ENCODE data around the gene RPGRIP1L. TPM values are rescaled to one million over a fixed set of nuclear protein-coding genes. Genes with fewer than 3 reads are reported as not detected.

RPGRIP1L gene
- polyA plus RNA-seq, 1 donor (not counting 4 experiments of a cell fraction or from before 2014, with no cell fraction given) = 11.6 TPM

GRCh38 chr16:53673189-53673588 lies 30.5 kb downstream of the RPGRIP1L start:
- DNase-seq (ENCODE audit: low read depth, low spot score) (no peak), FAIRE-seq (no peak)
- H3K4me1 ChIP-seq (ENCODE audit: control insufficient read depth, extremely low read depth, insufficient read depth, low read length) = no peaks in the 10 kb centered on the region
- H3K9ac ChIP-seq (ENCODE audit: control insufficient read depth, extremely low read depth, insufficient read depth, low read length) = no peak overlapping the region
- H3K36me3 ChIP-seq (ENCODE audit: control insufficient read depth in 2 of 2, extremely low read depth in 1 of 2, insufficient read depth in 2 of 2, low read length in 2 of 2) = no peaks in the 10 kb centered on the region
- TF ChIP-seq EZH2 (IDR thresholded peaks at IDR 0.05; ENCODE audit: low read length) (no peak), CTCF (optimal IDR thresholded peaks at IDR 0.05 in 1 of 3, IDR thresholded peaks at IDR 0.05 in 1 of 3, conservative IDR thresholded peaks at IDR 0.05 in 1 of 3; ENCODE audit: extremely low read depth in 1 of 3, insufficient read depth in 2 of 3, low read length in 3 of 3) (no peak)
- H3K9me3 ChIP-seq (ENCODE audit: control insufficient read depth, low read depth, low read length) = no peaks in the 10 kb centered on the region
- H3K4me2 ChIP-seq (ENCODE audit: control insufficient read depth, extremely low read depth, insufficient read depth, low read depth, low read length) = no peak overlapping the region
- no peak overlapping the region for H3K4me3 ChIP-seq (ENCODE audit: control insufficient read depth in 2 of 3, extremely low read depth in 1 of 3, insufficient read depth in 2 of 3, low read depth in 1 of 3, low read length in 3 of 3)
- no peaks in the 10 kb centered on the region for H3K79me2 ChIP-seq (ENCODE audit: control insufficient read depth, insufficient read depth, low read length)
- dilution Hi-C loops (cut with MboI; ENCODE audit: extremely low pct_ligation_motif_present, low sequenced_read_pairs) = no loop called here
- no peaks in the 10 kb centered on the region for H3K9me1 ChIP-seq (ENCODE audit: control insufficient read depth, extremely low read depth, insufficient read depth, low read length)
- no peak overlapping the region for H2AFZ ChIP-seq (ENCODE audit: control insufficient read depth, low read length)
- no peaks in the 10 kb centered on the region for H4K20me1 ChIP-seq (ENCODE audit: control insufficient read depth, extremely low read depth, insufficient read depth, low read length)
- H3K27ac ChIP-seq (ENCODE audit: control insufficient read depth, insufficient read depth, low read length) = no peak overlapping the region
- no peaks in the 10 kb centered on the region for H3K27me3 ChIP-seq (ENCODE audit: control insufficient read depth, extremely low read depth, insufficient read depth, low read length)

- no peak overlapping the region for H2AFZ ChIP-seq (ENCODE audit: control insufficient read depth, low read length)
- DNase-seq (ENCODE audit: low read depth, low spot score) = no peak
- H3K79me2 ChIP-seq (ENCODE audit: control insufficient read depth, insufficient read depth, low read length) = no peaks in the 10 kb centered on the region
- no peaks in the 10 kb centered on the region for H3K27me3 ChIP-seq (ENCODE audit: control insufficient read depth, extremely low read depth, insufficient read depth, low read length)
- H3K4me2 ChIP-seq (ENCODE audit: control insufficient read depth, extremely low read depth, insufficient read depth, low read depth, low read length) = no peak overlapping the region
- dilution Hi-C loops (cut with MboI; ENCODE audit: extremely low pct_ligation_motif_present, low sequenced_read_pairs) = no loop called here
- no peaks in the 10 kb centered on the region for H3K9me3 ChIP-seq (ENCODE audit: control insufficient read depth, low read depth, low read length)
- TF ChIP-seq EZH2 (IDR thresholded peaks at IDR 0.05; ENCODE audit: low read length) = no peak
- TF ChIP-seq CTCF (optimal IDR thresholded peaks at IDR 0.05 in 1 of 3, IDR thresholded peaks at IDR 0.05 in 1 of 3, conservative IDR thresholded peaks at IDR 0.05 in 1 of 3; ENCODE audit: extremely low read depth in 1 of 3, insufficient read depth in 2 of 3, low read length in 3 of 3) = no peak
- no peaks in the 10 kb centered on the region for H3K36me3 ChIP-seq (ENCODE audit: control insufficient read depth in 2 of 2, extremely low read depth in 1 of 2, insufficient read depth in 2 of 2, low read length in 2 of 2)
- no peaks in the 10 kb centered on the region for H4K20me1 ChIP-seq (ENCODE audit: control insufficient read depth, extremely low read depth, insufficient read depth, low read length)
- no peaks in the 10 kb centered on the region for H3K9me1 ChIP-seq (ENCODE audit: control insufficient read depth, extremely low read depth, insufficient read depth, low read length)
- H3K4me3 ChIP-seq (ENCODE audit: control insufficient read depth in 2 of 3, extremely low read depth in 1 of 3, insufficient read depth in 2 of 3, low read depth in 1 of 3, low read length in 3 of 3) = no peak overlapping the region
- no peak overlapping the region for H3K9ac ChIP-seq (ENCODE audit: control insufficient read depth, extremely low read depth, insufficient read depth, low read length)
- no peaks in the 10 kb centered on the region for H3K4me1 ChIP-seq (ENCODE audit: control insufficient read depth, extremely low read depth, insufficient read depth, low read length)
- H3K27ac ChIP-seq (ENCODE audit: control insufficient read depth, insufficient read depth, low read length) = no peak overlapping the region
- FAIRE-seq = no peak
These were observed 31.2 kb downstream of the RPGRIP1L start for GRCh38 chr16:53672461-53672860.

All from keratinocyte (primary cell).